H9 (cell line): Measurements from ENCODE around the gene GALNT4. TPM values are rescaled to one million over a fixed set of nuclear protein-coding genes. Genes with fewer than 3 reads are reported as not detected.

Experiments used
- DNase-seq: peaks from one replicate; pipeline ENCODE4 v3.0.0-alpha.2; 2017
- H2AFZ ChIP-seq: one replicate; pipeline ENCODE4 v1.6.1; 2013; ENCODE audit warnings: mild to moderate bottlenecking, low read length, control low read depth, moderate library complexity
- H2AK5ac ChIP-seq: 2 replicates; pipeline ENCODE4 v1.6.1; 2013; ENCODE audit warnings: low read length, control low read depth, mixed read lengths; ENCODE audit not compliant: insufficient read length
- H2BK120ac ChIP-seq: one replicate; pipeline ENCODE4 v1.6.1; 2013; ENCODE audit warnings: low read depth, mild to moderate bottlenecking, low read length, control low read depth, inconsistent platforms; ENCODE audit not compliant: poor library complexity, severe bottlenecking
- H2BK12ac ChIP-seq: 2 replicates; pipeline ENCODE4 v1.6.1; 2013; ENCODE audit warnings: low read length, control low read depth, mixed read lengths, low read depth; ENCODE audit not compliant: insufficient read length
- H2BK15ac ChIP-seq: 2 replicates; pipeline ENCODE4 v1.6.1; 2013; ENCODE audit warnings: low read depth, low read length, control low read depth
- H2BK20ac ChIP-seq: one replicate; pipeline ENCODE4 v1.6.1; 2013; ENCODE audit warnings: low read depth, mild to moderate bottlenecking, low read length, control low read depth, inconsistent platforms; ENCODE audit not compliant: poor library complexity, severe bottlenecking
- H2BK5ac ChIP-seq: 2 replicates; pipeline ENCODE4 v1.6.1; 2013; ENCODE audit warnings: low read length, control low read depth, mixed read lengths; ENCODE audit not compliant: insufficient read length
- H3K14ac ChIP-seq: 2 replicates; pipeline ENCODE4 v1.6.1; 2013; ENCODE audit warnings: low read length, control low read depth; ENCODE audit not compliant: insufficient read depth
- H3K18ac ChIP-seq: 2 replicates; pipeline ENCODE4 v1.6.1; 2013; ENCODE audit warnings: low read depth, mild to moderate bottlenecking, mixed read lengths, low read length, control low read depth; ENCODE audit not compliant: insufficient read length
- H3K23ac ChIP-seq: 2 replicates; pipeline ENCODE4 v1.6.1; 2013; ENCODE audit warnings: low read length, control low read depth, mixed read lengths, low read depth; ENCODE audit not compliant: insufficient read length
- H3K23me2 ChIP-seq: 2 replicates; pipeline ENCODE4 v1.6.1; 2013; ENCODE audit warnings: low read depth, mild to moderate bottlenecking, mixed read lengths, low read length, control low read depth; ENCODE audit not compliant: insufficient read length, poor library complexity, severe bottlenecking
- H3K27ac ChIP-seq: 2 replicates; pipeline ENCODE4 v1.5.1; 2013; ENCODE audit warnings: low read length, control low read depth, mixed read lengths, low read depth; ENCODE audit not compliant: insufficient read length
- H3K27me3 ChIP-seq: 2 replicates; pipeline ENCODE4 v1.6.1; 2013; ENCODE audit warnings: low read length, control low read depth, inconsistent platforms; ENCODE audit not compliant: insufficient read depth
- H3K4ac ChIP-seq: 2 replicates; pipeline ENCODE4 v1.6.1; 2013; ENCODE audit warnings: low read depth, mild to moderate bottlenecking, control low read depth, inconsistent platforms, low read length, moderate library complexity
- H3K4me1 ChIP-seq: 2 replicates; pipeline ENCODE4 v1.6.1; 2013; ENCODE audit warnings: low read length, control low read depth, inconsistent platforms; ENCODE audit not compliant: insufficient read depth
- H3K4me2 ChIP-seq: 2 replicates; pipeline ENCODE4 v1.6.1; 2013; ENCODE audit warnings: low read length, control low read depth, mixed read lengths; ENCODE audit not compliant: insufficient read length, insufficient read depth
- H3K56ac ChIP-seq: 2 replicates; pipeline ENCODE4 v1.6.1; 2013; ENCODE audit warnings: low read depth, mild to moderate bottlenecking, mixed read lengths, low read length, control low read depth; ENCODE audit not compliant: insufficient read length
- H3K79me1 ChIP-seq: 2 replicates; pipeline ENCODE4 v1.6.1; 2013; ENCODE audit warnings: low read depth, mild to moderate bottlenecking, moderate library complexity, low read length, control low read depth, inconsistent platforms; ENCODE audit not compliant: insufficient read depth, poor library complexity, severe bottlenecking
- H3K79me2 ChIP-seq: 2 replicates; pipeline ENCODE4 v1.6.1; 2013; ENCODE audit warnings: low read length, control low read depth, inconsistent platforms; ENCODE audit not compliant: insufficient read depth
- H3K9ac ChIP-seq: 2 replicates; pipeline ENCODE4 v1.6.1; 2013; ENCODE audit warnings: low read length, control low read depth, mixed read lengths; ENCODE audit not compliant: insufficient read length; ENCODE audit errors: extremely low read depth
- H3K9me3 ChIP-seq: one replicate; pipeline ENCODE4 v1.6.1; 2013; ENCODE audit warnings: low read depth, low read length, inconsistent platforms; ENCODE audit not compliant: control insufficient read depth
- H3T11ph ChIP-seq: one replicate; pipeline ENCODE4 v1.6.1; 2013; ENCODE audit warnings: mild to moderate bottlenecking, low read length, control low read depth, inconsistent platforms
- H4K20me1 ChIP-seq: one replicate; pipeline ENCODE4 v1.6.1; 2013; ENCODE audit not compliant: control insufficient read depth, insufficient read length, insufficient read depth
- H4K5ac ChIP-seq: 2 replicates; pipeline ENCODE4 v1.6.1; 2013; ENCODE audit warnings: low read depth, mild to moderate bottlenecking, mixed read lengths, low read length, control low read depth; ENCODE audit not compliant: insufficient read length
- H4K8ac ChIP-seq: replicated peaks from 2 replicates; pipeline ENCODE4 v1.6.1; 2013; ENCODE audit warnings: low read length, control low read depth, mixed read lengths, low read depth; ENCODE audit not compliant: insufficient read length
- H4K91ac ChIP-seq: 2 replicates; pipeline ENCODE4 v1.6.1; 2013; ENCODE audit warnings: low read depth, mild to moderate bottlenecking, moderate library complexity, mixed read lengths, low read length, control low read depth; ENCODE audit not compliant: insufficient read length
- H3K27ac Mint-ChIP-seq, 3 experiments: 2 replicates in 2 of 3; 3 replicates in 1 of 3; pipeline ENCODE4 v1.8.0; 2020 to 2021; ENCODE audit warnings: mixed read lengths in 3 of 3, mild to moderate bottlenecking in 1 of 3, moderate library complexity in 1 of 3
- H3K27me3 Mint-ChIP-seq: 2 replicates; pipeline ENCODE4 v1.8.0; 2021; ENCODE audit warnings: low read depth, mild to moderate bottlenecking, moderate library complexity, mixed read lengths
- H3K36me3 Mint-ChIP-seq, 3 experiments: 2 replicates in 2 of 3; 3 replicates in 1 of 3; pipeline ENCODE4 v1.8.0; 2020 to 2021; ENCODE audit warnings: low read depth in 3 of 3, mixed read lengths in 3 of 3; ENCODE audit not compliant: insufficient read depth in 1 of 3
- H3K4me1 Mint-ChIP-seq, 2 experiments: 2 replicates each; pipeline ENCODE4 v1.8.0; 2020; ENCODE audit warnings: mixed read lengths in 2 of 2
- H3K4me3 Mint-ChIP-seq, 2 experiments: 2 replicates in 1 of 2; 3 replicates in 1 of 2; pipeline ENCODE4 v1.8.0; 2020 to 2021; ENCODE audit warnings: mild to moderate bottlenecking in 2 of 2, mixed read lengths in 2 of 2, moderate library complexity in 1 of 2
- H3K9me3 Mint-ChIP-seq, 2 experiments: 2 replicates in 1 of 2; 3 replicates in 1 of 2; pipeline ENCODE4 v1.8.0; 2020; ENCODE audit warnings: mild to moderate bottlenecking in 2 of 2, mixed read lengths in 2 of 2, moderate library complexity in 1 of 2
- WGBS: extraction: QIAGEN DNeasy Blood & Tissue Kit; methylation state at CpG from one replicate; pipeline ENCODE4 v1.1.7; 2013; ENCODE audit warnings: missing lambda C conversion rate, low lambda C conversion rate, mixed read lengths; ENCODE audit not compliant: insufficient read length; ENCODE audit errors: extremely low coverage; 5-methylcytosine and 5-hydroxymethylcytosine counted together
- total RNA-seq: library from RNA; stranded (reverse); gene quantifications from 2 replicates; pipeline ENCODE4 v1.2.1, GENCODE V29; 2021
- TF ChIP-seq, protein P1 (sequence below): fragments of 200-600 bp; sonication (generic); conservative IDR thresholded peaks from 3 replicates; pipeline ENCODE4 v1.8.0; 2021; ENCODE audit warnings: antibody characterized with exemption, mild to moderate bottlenecking

Gene GALNT4
- total RNA-seq, 1 experiment from 2014 or later, result 3.1 TPM

DNA sequence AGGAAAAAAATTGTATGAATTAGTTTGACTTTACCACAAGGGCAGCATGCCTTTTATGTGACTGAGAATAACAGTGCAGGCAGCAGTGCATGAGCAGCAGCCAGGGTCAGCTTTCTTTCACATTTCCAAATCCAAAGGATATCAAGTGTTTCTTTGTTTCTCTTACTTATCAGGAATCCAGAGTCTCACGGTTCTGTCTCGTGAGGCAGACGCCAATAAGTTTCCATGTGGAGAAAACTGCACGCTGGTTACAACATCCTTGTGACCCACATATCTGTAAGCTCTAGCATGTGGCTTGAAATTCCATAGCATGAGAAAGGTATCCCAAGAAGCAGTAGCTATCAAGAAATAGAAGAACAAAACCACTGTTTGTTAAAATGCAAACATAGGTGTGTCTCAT, 27.6 kb downstream of the GALNT4 start:
- Histone ChIP-seq H3K23me2 (no peaks in the 10 kb centered on the region), H3K14ac (no peak overlapping the region), H2BK120ac (no peak overlapping the region), H2AK5ac (no peak overlapping the region), H4K91ac (no peak overlapping the region), H3K4me2 (no peak overlapping the region), H2BK15ac (no peak overlapping the region), H3K18ac (no peak overlapping the region), H3K9me3 (no peaks in the 10 kb centered on the region), H4K5ac (no peak overlapping the region), H3K4me1 (no peaks in the 10 kb centered on the region), H2BK5ac (no peak overlapping the region), H3K27me3 (no peaks in the 10 kb centered on the region), H3K23ac (no peak overlapping the region), H3K4ac (no peak overlapping the region), H3K56ac (no peak overlapping the region), H3T11ph (no peak overlapping the region), H3K27ac (no peak overlapping the region), H3K9ac (no peak overlapping the region), H2BK20ac (no peak overlapping the region), H3K79me2 (no peaks in the 10 kb centered on the region), H3K79me1 (no peaks in the 10 kb centered on the region), H2BK12ac (no peak overlapping the region), H4K8ac (no peak overlapping the region), H2AFZ (no peak overlapping the region), H4K20me1 (no peaks in the 10 kb centered on the region)
- WGBS, result no CpG with 5 or more reads among the region's 4 CpGs
- no peaks in the 10 kb centered on the region for H3K27me3 Mint-ChIP-seq
- TF ChIP-seq, protein P1, sequence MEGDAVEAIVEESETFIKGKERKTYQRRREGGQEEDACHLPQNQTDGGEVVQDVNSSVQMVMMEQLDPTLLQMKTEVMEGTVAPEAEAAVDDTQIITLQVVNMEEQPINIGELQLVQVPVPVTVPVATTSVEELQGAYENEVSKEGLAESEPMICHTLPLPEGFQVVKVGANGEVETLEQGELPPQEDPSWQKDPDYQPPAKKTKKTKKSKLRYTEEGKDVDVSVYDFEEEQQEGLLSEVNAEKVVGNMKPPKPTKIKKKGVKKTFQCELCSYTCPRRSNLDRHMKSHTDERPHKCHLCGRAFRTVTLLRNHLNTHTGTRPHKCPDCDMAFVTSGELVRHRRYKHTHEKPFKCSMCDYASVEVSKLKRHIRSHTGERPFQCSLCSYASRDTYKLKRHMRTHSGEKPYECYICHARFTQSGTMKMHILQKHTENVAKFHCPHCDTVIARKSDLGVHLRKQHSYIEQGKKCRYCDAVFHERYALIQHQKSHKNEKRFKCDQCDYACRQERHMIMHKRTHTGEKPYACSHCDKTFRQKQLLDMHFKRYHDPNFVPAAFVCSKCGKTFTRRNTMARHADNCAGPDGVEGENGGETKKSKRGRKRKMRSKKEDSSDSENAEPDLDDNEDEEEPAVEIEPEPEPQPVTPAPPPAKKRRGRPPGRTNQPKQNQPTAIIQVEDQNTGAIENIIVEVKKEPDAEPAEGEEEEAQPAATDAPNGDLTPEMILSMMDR, result no peak
- no peak for DNase-seq
- peaks cover 3 to 4% (median 3%) of the 10 kb centered on the region in 3 experiments; a peak in 4 of 7 replicates for H3K36me3 Mint-ChIP-seq
- no peak overlapping the region for H3K4me3 Mint-ChIP-seq
- peaks cover 6 to 8% of the 10 kb centered on the region in 2 experiments; a peak in 3 of 4 replicates for H3K4me1 Mint-ChIP-seq
- H3K27ac Mint-ChIP-seq, result peak overlapping the region in 1 of 3 experiments; percentile 8; a peak in 1 of 7 replicates
- H3K9me3 Mint-ChIP-seq, result 0 out of 5 replicates have a peak, but pooled peaks cover 0 to 3% of the 10 kb centered on the region in 2 experiments
